Measurements from ENCODE around the gene UBE3D.
A peak's percentile ranks its signal among the peaks of the same experiment; 100 is the strongest.

The UBE3D gene

GRCh38 chr6:83096791-83097190 is 31.1 kb upstream of the UBE3D start:
- no peak overlapping the region for H3K4me3 ChIP-seq (ENCODE audit: low read length)
- peak; percentile 29 for DNase-seq (ENCODE audit: low read depth)
- TF ChIP-seq, protein P1, sequence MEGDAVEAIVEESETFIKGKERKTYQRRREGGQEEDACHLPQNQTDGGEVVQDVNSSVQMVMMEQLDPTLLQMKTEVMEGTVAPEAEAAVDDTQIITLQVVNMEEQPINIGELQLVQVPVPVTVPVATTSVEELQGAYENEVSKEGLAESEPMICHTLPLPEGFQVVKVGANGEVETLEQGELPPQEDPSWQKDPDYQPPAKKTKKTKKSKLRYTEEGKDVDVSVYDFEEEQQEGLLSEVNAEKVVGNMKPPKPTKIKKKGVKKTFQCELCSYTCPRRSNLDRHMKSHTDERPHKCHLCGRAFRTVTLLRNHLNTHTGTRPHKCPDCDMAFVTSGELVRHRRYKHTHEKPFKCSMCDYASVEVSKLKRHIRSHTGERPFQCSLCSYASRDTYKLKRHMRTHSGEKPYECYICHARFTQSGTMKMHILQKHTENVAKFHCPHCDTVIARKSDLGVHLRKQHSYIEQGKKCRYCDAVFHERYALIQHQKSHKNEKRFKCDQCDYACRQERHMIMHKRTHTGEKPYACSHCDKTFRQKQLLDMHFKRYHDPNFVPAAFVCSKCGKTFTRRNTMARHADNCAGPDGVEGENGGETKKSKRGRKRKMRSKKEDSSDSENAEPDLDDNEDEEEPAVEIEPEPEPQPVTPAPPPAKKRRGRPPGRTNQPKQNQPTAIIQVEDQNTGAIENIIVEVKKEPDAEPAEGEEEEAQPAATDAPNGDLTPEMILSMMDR (conservative IDR thresholded peaks at IDR 0.05; ENCODE audit: low read length): no peak

DNA sequence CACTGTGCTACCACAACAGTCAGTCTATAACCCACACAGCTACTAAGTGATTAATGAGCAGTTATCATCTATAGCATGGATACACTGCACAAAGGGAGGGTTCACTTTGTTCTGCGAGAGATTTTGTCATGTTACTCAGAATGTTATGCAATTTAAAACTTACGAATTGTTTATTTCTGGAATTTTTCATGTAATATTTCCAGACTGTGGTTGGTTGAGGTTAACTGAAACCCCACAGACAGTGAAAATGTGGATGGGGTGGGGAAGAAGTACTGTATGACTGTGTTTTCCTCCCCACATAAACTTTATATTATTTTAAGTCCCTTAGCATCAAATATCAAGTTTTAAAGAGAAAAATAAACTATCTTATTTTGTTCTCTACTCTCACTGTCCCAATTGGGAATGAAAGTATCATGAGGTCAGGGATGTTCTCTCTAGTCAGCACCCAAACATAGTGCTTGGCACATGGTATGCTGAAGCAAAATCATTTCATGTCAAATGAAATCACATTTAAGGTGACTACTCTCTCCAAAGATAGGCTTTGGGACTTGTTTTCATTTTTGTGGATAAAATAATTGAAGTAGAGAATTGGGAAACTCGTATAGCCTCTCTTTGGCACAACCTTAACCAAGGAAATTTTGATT is 27.2 kb upstream of the UBE3D start:
- peak; percentile 45 for DNase-seq (ENCODE audit: low read depth)
- H3K4me3 ChIP-seq (ENCODE audit: low read length): no peak overlapping the region
- TF ChIP-seq, protein P1 (conservative IDR thresholded peaks at IDR 0.05; ENCODE audit: low read length): no peak

DNA sequence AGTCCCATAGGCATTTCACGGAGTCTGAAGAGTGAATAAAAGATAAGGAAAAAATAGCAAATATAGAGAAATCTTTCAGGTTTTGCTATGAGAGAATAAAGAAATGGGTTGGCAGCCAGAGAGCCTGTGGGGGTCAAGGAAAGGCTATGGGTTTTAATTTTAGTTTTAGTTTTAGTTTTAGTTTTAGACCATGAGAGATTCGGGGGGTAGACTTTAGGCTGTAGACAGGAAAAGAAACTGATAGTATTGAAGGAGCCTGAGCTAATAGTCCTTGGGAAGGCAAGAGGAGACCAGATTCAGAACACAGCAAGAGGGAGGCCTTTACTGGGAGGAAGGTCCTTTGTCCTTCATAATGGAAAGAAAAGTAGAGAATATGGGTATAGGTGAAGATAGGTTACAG is 21.1 kb upstream of the UBE3D start:
- H3K4me3 ChIP-seq (ENCODE audit: low read length): no peak overlapping the region
- TF ChIP-seq, protein P1 (conservative IDR thresholded peaks at IDR 0.05; ENCODE audit: low read length): no peak
- DNase-seq (ENCODE audit: low read depth): no peak

DNA sequence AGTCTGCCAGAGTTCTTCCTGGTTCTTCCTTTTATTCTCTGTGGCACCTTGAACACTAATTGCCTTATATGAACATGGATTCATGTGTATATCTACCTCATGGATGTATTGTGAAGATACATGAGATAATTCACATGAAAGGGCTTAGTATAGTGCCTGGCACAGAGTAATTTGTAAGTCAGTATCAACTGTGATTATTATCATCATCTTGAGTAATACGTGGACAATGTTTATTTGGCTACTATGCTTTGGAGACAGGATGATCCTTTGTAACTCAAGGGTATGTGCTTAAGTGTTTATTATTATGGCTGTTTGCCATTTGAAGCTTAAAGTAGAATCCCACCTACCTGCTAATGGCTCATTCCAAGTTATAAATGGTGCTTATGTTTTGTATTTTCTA is 17.8 kb upstream of the UBE3D start:
- no peak for DNase-seq (ENCODE audit: low read depth)
- no peak overlapping the region for H3K4me3 ChIP-seq (ENCODE audit: low read length)
- TF ChIP-seq, protein P1 (conservative IDR thresholded peaks at IDR 0.05; ENCODE audit: low read length): no peak

DNA sequence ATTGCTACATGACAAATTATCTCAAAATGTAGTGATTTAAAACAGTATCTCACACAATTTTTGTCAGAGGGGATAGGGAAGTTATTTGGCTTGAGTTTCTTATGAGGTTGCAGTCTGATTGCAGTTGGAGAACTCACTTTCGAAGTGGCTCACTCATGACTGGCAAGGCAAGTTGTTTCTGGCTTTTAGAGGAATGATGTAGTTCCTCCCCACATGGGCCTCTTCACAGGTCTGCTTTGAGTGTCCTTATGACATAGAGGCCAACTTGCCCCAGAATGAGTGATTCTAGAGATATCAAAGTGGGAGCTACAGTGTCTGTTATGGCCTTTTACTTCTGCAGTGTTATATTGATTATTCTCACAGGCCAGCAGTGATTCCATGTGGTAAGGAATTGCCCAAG is 8.0 kb upstream of the UBE3D start:
- TF ChIP-seq, protein P1 (conservative IDR thresholded peaks at IDR 0.05; ENCODE audit: low read length): no peak
- no peak for DNase-seq (ENCODE audit: low read depth)
- H3K4me3 ChIP-seq (ENCODE audit: low read length): no peak overlapping the region

GRCh38 chr6:83072726-83073125 is 7.1 kb upstream of the UBE3D start:
- no peak for DNase-seq (ENCODE audit: low read depth)
- no peak overlapping the region for H3K4me3 ChIP-seq (ENCODE audit: low read length)
- TF ChIP-seq, protein P1 (conservative IDR thresholded peaks at IDR 0.05; ENCODE audit: low read length): no peak

DNA sequence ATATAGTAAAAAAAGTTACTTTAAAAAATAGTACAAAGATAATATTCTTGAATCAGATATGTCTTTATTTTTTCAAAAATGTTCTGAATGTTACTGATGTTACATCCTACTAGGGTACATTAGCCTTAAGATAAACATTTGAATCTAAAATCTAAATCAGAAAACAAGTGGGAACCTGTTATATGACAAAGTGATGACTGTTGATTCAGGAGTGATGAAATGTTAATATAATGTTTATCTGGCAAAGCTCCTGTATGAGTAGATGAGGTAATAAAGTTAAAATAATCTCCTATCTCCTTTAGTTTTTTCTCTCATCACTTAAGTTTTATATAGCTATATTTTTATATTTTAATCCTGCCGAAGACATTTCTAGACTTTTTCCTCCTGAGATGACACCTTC is 6.1 kb upstream of the UBE3D start:
- TF ChIP-seq, protein P1 (conservative IDR thresholded peaks at IDR 0.05; ENCODE audit: low read length): no peak
- H3K4me3 ChIP-seq (ENCODE audit: low read length): no peak overlapping the region
- no peak for DNase-seq (ENCODE audit: low read depth)
